OCI-LY7 (cell line): ENCODE data around the gene PLXNC1.

Source experiments
- CTCF ChIP-seq: fragments of 200-600 bp; sonication (generic); conservative IDR thresholded peaks from 2 replicates; pipeline ENCODE4 v1.5.1; 2014; ENCODE audit warnings: mild to moderate bottlenecking, antibody characterized with exemption, low read length, moderate library complexity, mixed read lengths
- EZH2phosphoT487 ChIP-seq: fragments of 200-600 bp; sonication (generic); IDR thresholded peaks from 2 replicates; pipeline ENCODE4 v1.6.1; 2018; ENCODE audit warnings: low read depth, borderline replicate concordance, mild to moderate bottlenecking, mixed run types, antibody characterized with exemption, low read length, moderate library complexity, mixed read lengths

GRCh38 chr12:94280063-94280462 lies 131.7 kb downstream of the PLXNC1 start:
- no peak for TF ChIP-seq CTCF
- no peak for TF ChIP-seq EZH2phosphoT487
